Vagina (tissue), 2 donors: ENCODE data around the gene MTMR6.

ENCODE experiments used
- CTCF ChIP-seq, 3 experiments: fragments of 450-650 bp in 2 of 3; fragments of 200-600 bp in 1 of 3; sonication (generic) in 1 of 3; IDR thresholded peaks; one replicate each; pipeline ENCODE4 v1.5.1; 2017 to 2019; ENCODE audit warnings: antibody characterized with exemption in 3 of 3, mild to moderate bottlenecking in 2 of 3, moderate library complexity in 2 of 3
- POLR2A ChIP-seq, 2 donors: fragments of 450-650 bp; IDR thresholded peaks; one replicate each; pipeline ENCODE4 v1.6.1; 2017; ENCODE audit warnings: antibody characterized with exemption in 2 of 2, mild to moderate bottlenecking in 2 of 2, moderate library complexity in 2 of 2
- POLR2AphosphoS5 ChIP-seq, 2 donors: sonication (generic); formaldehyde crosslinking; IDR thresholded peaks; one replicate each; pipeline ENCODE4 v1.9.0; 2017; ENCODE audit warnings: antibody characterized with exemption in 2 of 2, mild to moderate bottlenecking in 2 of 2, low read depth in 1 of 2; ENCODE audit not compliant: insufficient read depth in 1 of 2

DNA sequence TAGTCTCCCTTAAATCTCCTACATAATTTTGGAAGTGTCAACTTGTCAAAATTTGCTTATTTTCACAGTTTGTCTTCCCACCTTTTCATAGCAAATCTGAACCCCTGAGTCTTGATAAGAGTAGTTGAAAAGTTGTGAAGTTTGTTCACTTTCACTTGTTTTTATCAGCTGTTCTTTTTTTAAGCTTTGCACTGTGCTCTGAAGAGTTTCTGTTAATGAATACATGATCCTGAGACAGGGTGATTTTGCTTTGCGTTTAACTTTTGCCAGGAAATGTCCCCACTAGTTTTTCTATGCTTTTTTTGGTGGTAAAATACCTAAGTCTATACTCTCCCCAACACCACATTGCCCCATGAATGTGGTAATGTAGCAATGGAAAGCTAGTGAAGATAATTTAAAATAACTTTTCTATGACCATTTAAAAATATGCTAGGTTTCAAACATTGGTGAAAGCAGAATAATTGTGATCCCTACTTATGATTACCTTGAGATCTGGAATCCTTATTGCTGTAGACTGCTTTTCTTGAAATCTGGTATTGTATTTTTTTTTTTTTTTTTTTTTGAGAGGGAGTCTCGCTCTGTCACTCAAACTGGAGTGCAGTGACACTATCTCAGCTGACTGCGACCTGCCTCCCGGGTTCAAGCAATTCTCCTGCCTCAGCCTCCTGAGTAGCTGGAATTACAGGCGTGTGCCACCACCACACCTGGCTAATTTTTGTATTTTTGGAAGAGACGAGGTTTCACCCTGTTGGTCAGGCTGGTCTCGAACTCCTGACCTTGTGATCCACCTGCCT lies 19.6 kb upstream of the MTMR6 start:
- no peak for TF ChIP-seq CTCF (IDR thresholded peaks at IDR 0.05)
- TF ChIP-seq POLR2AphosphoS5 (IDR thresholded peaks at IDR 0.05; ENCODE audit: insufficient read depth in 1 of 2, low read depth in 1 of 2): no peak
- TF ChIP-seq POLR2A (IDR thresholded peaks at IDR 0.05): no peak
